HepG2 (cell line): ENCODE data around the gene SLC5A6. TPM values are rescaled to one million over a fixed set of nuclear protein-coding genes. Genes with fewer than 3 reads are reported as not detected.

ENCODE experiments used
- ARHGAP35 ChIP-seq: sonication (generic); formaldehyde crosslinking; IDR thresholded peaks from 2 replicates; pipeline ENCODE4 v1.9.0; 2022; ENCODE audit warnings: mild to moderate bottlenecking, inconsistent platforms, moderate library complexity, missing genetic modification reagents, borderline replicate concordance
- BRCA1 ChIP-seq: sonication (generic); formaldehyde crosslinking; IDR thresholded peaks from 2 replicates; pipeline ENCODE4 v1.4.0; 2020; ENCODE audit warnings: missing genetic modification reagents
- KLF13 ChIP-seq: sonication (generic); formaldehyde crosslinking; IDR thresholded peaks from 2 replicates; pipeline ENCODE4 v1.4.0; 2020; ENCODE audit warnings: mild to moderate bottlenecking, missing genetic modification reagents
- MIER3 ChIP-seq: IDR thresholded peaks from 2 replicates; pipeline ENCODE4 v1.6.1; 2016; ENCODE audit warnings: missing compliant biosample characterization, borderline replicate concordance
- NRL ChIP-seq: sonication (generic); formaldehyde crosslinking; IDR thresholded peaks from 2 replicates; pipeline ENCODE4 v1.5.0; 2020; ENCODE audit warnings: missing genetic modification reagents, mild to moderate bottlenecking, moderate library complexity, borderline replicate concordance
- PHB2 ChIP-seq: fragments of 450-650 bp; IDR thresholded peaks from 2 replicates; pipeline ENCODE4 v1.6.1; 2018; ENCODE audit not compliant: partially characterized antibody
- RFX1 ChIP-seq: fragments of 450-650 bp; IDR thresholded peaks from 2 replicates; pipeline ENCODE4 v1.6.1; 2017
- SALL1 ChIP-seq: sonication (generic); formaldehyde crosslinking; IDR thresholded peaks from 2 replicates; pipeline ENCODE4 v1.8.0; 2022; ENCODE audit warnings: mild to moderate bottlenecking, missing genetic modification reagents
- ZNF260 ChIP-seq: sonication (generic); formaldehyde crosslinking; IDR thresholded peaks from 2 replicates; pipeline ENCODE4 v1.4.0; 2020; ENCODE audit warnings: missing genetic modification reagents, low read depth, mild to moderate bottlenecking, borderline replicate concordance
- ZNF512 ChIP-seq: sonication (generic); formaldehyde crosslinking; IDR thresholded peaks from 2 replicates; pipeline ENCODE4 v1.4.0; 2020; ENCODE audit warnings: mild to moderate bottlenecking, missing genetic modification reagents
- ZNF543 ChIP-seq: sonication (generic); formaldehyde crosslinking; IDR thresholded peaks from 2 replicates; pipeline ENCODE4 v1.4.0; 2020; ENCODE audit warnings: mild to moderate bottlenecking, missing genetic modification reagents
- ZNF619 ChIP-seq: sonication (generic); formaldehyde crosslinking; IDR thresholded peaks from 2 replicates; pipeline ENCODE4 v1.4.0; 2020; ENCODE audit warnings: mild to moderate bottlenecking, missing genetic modification reagents
- ZNF687 ChIP-seq: sonication (generic); formaldehyde crosslinking; IDR thresholded peaks from 2 replicates; pipeline ENCODE4 v1.5.1; 2020; ENCODE audit warnings: mild to moderate bottlenecking, missing genetic modification reagents, moderate library complexity
- ZNF788 ChIP-seq: sonication (generic); formaldehyde crosslinking; IDR thresholded peaks from 2 replicates; pipeline ENCODE4 v1.5.0; 2020; ENCODE audit warnings: mild to moderate bottlenecking, missing genetic modification reagents, borderline replicate concordance
- ZNF841 ChIP-seq: sonication (generic); formaldehyde crosslinking; IDR thresholded peaks from 2 replicates; pipeline ENCODE4 v1.8.1; 2023; ENCODE audit warnings: missing genetic modification reagents, borderline replicate concordance
- polyA plus RNA-seq, 8 experiments: library from polyadenylated mRNA; depleted of rRNA in 3 of 8; stranded (reverse) in 7 of 8; unstranded in 1 of 8; fragments of >200 nt; fragmentation: Illumina TruSeq in 4 of 8; extraction: Trizol in 4 of 8; gene quantifications; 2 replicates each; pipeline versions ENCODE4 v1.2.1 to v1.2.3, GENCODE V29; 2011 to 2016; ENCODE audit warnings: low read depth in 4 of 8, missing spikeins in 1 of 8, mixed read lengths in 1 of 8; ENCODE audit not compliant: insufficient read depth in 1 of 8
- total RNA-seq, 5 experiments: library from RNA; depleted of rRNA; stranded (reverse); fragments of >200 nt; fragmentation: Illumina TruSeq; extraction: Trizol; gene quantifications; 2 replicates each; pipeline ENCODE4 v1.2.3, GENCODE V29; 2016; ENCODE audit warnings: low read depth in 1 of 5
- TF ChIP-seq, protein P1 (sequence below): sonication (generic); formaldehyde crosslinking; IDR thresholded peaks from one replicate; pipeline ENCODE4 v1.5.1; 2020; ENCODE audit warnings: mild to moderate bottlenecking, missing genetic modification reagents; ENCODE audit errors: not compliant biosample characterization

Gene SLC5A6
- total and polyA plus RNA-seq, 2 of the 13 experiments (the other 11 are each of a cell fraction or from before 2014, with no cell fraction given), result 135 to 417 TPM

DNA sequence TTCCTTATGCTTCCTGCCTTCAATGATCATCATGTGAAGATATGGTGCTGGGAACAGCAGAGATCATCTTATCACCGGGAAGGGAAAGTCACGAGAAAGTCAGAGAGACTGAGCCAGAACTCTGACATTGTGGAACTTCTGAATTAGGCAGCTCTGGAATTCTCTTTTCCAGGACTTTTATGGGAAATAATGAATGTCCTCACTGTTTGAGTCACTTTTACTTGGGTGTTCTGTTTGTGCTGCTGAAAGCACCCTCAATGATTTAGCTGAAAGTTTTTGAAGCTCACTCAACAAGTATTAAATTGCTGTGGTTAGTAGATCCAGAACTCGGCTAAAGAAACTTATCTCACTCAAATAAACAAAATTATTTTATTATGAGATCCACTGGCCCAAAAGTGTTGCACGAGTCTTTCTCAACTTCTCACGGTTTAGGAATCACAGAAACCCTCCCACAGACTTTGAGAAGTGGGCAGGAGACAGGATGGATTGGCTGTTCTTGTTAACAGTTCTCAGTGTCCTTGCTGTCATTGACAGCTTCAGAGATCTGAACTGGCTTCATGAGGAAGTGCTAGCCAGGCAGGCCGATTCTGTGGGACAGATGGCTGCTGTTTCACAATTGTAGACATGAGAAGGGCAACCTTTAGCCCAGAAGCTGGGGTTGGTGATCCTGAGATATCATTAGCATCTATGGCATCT lies 26.6 kb downstream of the SLC5A6 start (continued):
- TF ChIP-seq ARHGAP35 (no peak), BRCA1 (no peak), ZNF687 (CRISPR knock-in tag) (no peak), NRL (CRISPR knock-in tag) (no peak), KLF13 (CRISPR knock-in tag) (no peak), ZNF260 (CRISPR knock-in tag) (no peak), ZNF841 (CRISPR knock-in tag) (no peak), ZNF788 (CRISPR knock-in tag) (peak; percentile 22; the same call in 1 of the 2 replicates), ZNF543 (CRISPR knock-in tag) (no peak), SALL1 (peak; percentile 82), MIER3 (peak; percentile 65; the same call in 1 of the 2 replicates), ZNF619 (CRISPR knock-in tag) (no peak), ZNF512 (CRISPR knock-in tag) (no peak), RFX1 (no peak), PHB2 (no peak)
- TF ChIP-seq, protein P1, sequence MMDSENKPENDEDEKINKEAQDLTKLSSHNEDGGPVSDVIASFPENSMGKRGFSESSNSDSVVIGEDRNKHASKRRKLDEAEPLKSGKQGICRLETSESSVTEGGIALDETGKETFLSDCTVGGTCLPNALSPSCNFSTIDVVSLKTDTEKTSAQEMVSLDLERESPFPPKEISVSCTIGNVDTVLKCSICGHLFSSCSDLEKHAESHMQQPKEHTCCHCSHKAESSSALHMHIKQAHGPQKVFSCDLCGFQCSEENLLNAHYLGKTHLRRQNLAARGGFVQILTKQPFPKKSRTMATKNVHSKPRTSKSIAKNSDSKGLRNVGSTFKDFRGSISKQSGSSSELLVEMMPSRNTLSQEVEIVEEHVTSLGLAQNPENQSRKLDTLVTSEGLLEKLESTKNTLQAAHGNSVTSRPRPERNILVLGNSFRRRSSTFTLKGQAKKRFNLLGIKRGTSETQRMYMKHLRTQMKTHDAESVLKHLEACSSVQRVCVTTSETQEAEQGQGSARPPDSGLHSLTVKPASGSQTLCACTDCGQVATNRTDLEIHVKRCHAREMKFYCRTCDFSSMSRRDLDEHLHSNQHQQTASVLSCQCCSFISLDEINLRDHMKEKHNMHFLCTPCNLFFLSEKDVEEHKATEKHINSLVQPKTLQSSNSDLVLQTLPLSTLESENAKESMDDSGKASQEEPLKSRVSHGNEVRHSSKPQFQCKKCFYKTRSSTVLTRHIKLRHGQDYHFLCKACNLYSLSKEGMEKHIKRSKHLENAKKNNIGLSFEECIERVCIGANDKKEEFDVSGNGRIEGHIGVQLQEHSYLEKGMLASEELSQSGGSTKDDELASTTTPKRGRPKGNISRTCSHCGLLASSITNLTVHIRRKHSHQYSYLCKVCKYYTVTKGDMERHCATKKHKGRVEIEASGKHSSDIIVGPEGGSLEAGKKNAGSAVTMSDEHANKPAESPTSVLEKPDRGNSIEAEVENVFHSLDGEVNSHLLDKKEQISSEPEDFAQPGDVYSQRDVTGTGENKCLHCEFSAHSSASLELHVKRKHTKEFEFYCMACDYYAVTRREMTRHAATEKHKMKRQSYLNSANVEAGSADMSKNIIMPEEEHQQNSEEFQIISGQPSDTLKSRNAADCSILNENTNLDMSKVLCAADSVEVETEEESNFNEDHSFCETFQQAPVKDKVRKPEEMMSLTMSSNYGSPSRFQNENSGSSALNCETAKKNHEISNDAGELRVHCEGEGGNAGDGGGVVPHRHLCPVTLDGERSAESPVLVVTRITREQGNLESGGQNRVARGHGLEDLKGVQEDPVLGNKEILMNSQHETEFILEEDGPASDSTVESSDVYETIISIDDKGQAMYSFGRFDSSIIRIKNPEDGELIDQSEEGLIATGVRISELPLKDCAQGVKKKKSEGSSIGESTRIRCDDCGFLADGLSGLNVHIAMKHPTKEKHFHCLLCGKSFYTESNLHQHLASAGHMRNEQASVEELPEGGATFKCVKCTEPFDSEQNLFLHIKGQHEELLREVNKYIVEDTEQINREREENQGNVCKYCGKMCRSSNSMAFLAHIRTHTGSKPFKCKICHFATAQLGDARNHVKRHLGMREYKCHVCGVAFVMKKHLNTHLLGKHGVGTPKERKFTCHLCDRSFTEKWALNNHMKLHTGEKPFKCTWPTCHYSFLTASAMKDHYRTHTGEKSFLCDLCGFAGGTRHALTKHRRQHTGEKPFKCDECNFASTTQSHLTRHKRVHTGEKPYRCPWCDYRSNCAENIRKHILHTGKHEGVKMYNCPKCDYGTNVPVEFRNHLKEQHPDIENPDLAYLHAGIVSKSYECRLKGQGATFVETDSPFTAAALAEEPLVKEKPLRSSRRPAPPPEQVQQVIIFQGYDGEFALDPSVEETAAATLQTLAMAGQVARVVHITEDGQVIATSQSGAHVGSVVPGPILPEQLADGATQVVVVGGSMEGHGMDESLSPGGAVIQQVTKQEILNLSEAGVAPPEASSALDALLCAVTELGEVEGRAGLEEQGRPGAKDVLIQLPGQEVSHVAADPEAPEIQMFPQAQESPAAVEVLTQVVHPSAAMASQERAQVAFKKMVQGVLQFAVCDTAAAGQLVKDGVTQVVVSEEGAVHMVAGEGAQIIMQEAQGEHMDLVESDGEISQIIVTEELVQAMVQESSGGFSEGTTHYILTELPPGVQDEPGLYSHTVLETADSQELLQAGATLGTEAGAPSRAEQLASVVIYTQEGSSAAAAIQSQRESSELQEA (CRISPR knock-in tag), result no peak
